HG02588 (cell line): Measurements from ENCODE around the gene CCDC91.
"Not testable (repeated sequence)": the region's sequence is repeated elsewhere in the genome, so short reads cannot be mapped to it uniquely, and the experiment has no call there.

Experiments
- ATAC-seq: cut with Tn5 transposase; IDR thresholded peaks from one replicate; pipeline ENCODE4 v1.9.1; 2021; ENCODE audit warnings: mild to moderate bottlenecking, moderate library complexity; ENCODE audit not compliant: unreplicated experiment

CCDC91 gene

DNA sequence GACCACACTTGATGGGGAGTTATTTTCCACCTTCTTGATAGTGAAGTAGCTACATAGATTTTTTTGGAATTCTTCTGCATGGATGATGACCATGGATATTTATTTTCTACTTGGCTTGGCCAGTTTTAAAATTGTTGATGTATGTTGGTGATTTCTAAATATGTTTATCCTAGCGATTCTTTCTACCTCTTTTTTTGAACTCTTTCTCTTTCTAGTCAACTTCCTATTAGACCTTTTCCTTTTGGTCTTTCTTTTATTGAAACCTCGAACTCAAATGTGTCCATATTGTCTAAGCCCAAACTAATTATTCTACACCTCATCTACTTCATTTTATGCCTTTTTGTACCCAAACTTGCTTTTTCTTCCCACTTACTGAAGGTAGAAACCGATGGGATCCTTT, 37.0 kb downstream of the CCDC91 start:
- ATAC-seq: no peak

DNA sequence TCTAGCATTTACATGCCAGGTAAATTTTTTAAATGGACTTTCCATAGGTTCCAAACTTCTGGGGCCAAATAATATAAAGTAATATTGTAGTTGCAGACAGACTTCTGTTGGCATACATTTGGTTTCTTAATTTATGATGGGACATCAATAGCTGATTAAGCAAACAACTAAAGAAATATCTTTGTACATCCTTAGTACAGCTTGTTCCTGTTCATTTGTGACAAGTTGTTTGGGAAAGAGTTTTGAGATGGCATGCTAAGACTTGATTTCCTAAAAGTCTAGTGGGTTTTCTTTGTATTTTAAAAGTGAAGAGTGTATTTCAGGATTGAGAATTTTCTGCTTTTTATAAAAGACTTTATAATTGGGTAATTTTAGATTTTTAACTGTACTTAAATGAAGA, 41.0 kb downstream of the CCDC91 start:
- ATAC-seq: no peak

- no peak for ATAC-seq
Observed at GRCh38 chr12:28232211-28232928, 42.1 kb downstream of the CCDC91 start.

DNA sequence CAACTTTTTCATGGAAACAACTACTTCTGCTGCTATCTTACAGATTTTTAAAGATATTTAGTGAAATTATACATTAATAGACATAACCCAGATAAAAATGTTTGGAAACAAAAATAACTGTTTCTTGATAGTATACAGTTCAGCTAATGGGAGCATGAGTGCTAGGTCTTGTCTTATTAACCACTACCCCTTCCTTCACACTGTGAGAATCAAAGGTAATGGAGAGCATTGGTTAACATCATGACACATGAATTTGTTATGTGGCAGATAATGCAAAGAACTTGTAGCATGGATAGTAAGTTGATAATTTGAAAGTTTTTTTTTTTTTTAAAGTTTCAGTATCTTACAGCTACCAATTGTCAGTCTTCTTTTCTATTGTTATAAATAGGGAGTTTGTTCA, 44.2 kb downstream of the CCDC91 start:
- no peak for ATAC-seq

GRCh38 chr12:28235015-28235414, 44.8 kb downstream of the CCDC91 start:
- no peak for ATAC-seq

DNA sequence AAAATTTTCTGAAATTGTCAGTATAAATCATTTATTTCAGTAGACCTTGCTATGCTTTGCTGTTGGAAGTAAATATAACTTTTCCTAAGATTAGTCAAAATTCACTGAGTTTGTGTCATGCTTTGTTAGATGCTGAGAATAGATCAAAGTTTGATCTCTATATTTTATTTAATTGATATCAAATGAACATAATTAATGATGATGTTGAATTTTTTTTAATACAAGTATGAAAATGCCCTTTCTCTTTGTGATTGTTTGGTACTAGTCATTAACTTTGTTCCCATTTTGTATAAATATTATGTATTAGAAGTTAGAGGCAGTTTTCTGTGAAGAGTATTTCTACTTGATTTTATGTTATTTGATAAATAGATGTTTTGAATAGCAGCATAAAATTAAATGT, 45.7 kb downstream of the CCDC91 start:
- ATAC-seq: no peak

GRCh38 chr12:28237423-28237822, 47.2 kb downstream of the CCDC91 start:
- ATAC-seq: no peak

- ATAC-seq: no peak
Observed at GRCh38 chr12:28239918-28240317, 49.7 kb downstream of the CCDC91 start.

GRCh38 chr12:28240853-28241252, 50.6 kb downstream of the CCDC91 start:
- ATAC-seq: no peak

- ATAC-seq: no peak
Observed at GRCh38 chr12:28242129-28242495, 51.9 kb downstream of the CCDC91 start.

- no peak for ATAC-seq
Observed at GRCh38 chr12:28242496-28243309, 52.4 kb downstream of the CCDC91 start.

GRCh38 chr12:28243310-28243633, 53.0 kb downstream of the CCDC91 start:
- ATAC-seq: no peak

DNA sequence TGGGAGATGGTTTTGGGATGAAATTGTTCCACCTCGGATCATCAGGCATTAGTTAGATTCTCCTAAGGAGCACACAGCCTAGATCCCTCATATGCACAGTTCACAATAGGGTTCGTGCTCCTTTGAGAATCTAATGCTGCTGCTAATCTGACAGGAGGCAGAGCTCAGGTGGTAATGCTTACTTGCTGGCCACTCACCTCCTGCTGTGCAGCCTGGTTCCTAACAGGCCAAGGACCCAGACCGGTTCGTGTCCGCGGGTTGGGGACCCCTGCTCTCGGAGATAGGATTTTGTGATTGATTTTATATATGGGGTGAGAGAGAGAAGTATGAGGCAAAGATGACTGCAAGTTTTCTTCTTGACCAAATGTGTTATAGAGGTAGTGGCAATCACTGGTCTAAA, 57.5 kb downstream of the CCDC91 start:
- ATAC-seq: no peak

DNA sequence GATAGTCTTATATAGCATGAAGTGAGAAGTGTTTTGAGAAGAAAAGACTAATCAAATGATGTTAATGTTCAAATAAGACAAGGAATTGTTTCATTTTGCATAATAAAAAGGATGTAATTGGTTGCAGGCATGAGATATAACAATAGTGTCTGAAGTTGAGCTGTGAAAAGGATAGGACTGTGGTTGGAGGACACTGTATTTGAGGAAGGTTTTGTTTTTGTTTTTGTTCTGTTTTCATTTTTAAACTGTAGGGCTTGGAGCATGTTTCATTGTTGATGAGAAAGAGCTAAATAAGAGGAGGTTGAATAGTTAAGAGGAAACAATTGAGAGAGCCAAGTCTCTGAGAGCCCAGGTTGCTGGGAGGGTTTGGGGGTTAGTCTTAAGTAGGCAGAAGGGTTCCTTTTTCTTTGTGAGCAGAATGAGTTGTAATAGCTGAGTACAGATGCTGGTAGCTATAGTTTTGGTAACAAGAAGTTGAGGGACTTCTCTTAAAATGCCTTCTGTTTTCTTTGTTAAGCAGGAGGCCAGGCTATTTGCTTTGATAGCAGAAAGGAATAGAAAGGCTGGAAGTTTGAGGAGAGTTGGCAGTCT, 58.4 kb downstream of the CCDC91 start:
- ATAC-seq: no peak

GRCh38 chr12:28253161-28253641, 62.9 kb downstream of the CCDC91 start:
- ATAC-seq: peak; percentile 91

DNA sequence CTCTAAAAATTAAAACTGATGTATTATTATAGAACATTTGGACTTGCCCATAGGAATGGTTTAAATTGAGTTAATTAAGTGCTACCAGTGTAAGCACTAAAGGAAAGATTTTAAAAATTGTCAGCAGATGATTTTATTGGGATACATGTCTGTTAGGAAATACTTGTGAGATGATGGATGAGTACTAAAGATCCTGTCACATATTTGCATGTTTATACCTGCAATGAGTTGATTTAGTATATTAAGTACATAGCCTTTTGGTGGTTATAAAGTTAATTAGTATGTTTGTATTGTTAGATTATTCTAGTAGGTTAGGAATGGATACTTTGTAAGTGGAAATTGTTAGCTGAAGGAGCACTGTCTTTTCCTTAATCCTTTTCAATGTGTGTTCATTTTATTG, 67.2 kb downstream of the CCDC91 start:
- no peak for ATAC-seq

DNA sequence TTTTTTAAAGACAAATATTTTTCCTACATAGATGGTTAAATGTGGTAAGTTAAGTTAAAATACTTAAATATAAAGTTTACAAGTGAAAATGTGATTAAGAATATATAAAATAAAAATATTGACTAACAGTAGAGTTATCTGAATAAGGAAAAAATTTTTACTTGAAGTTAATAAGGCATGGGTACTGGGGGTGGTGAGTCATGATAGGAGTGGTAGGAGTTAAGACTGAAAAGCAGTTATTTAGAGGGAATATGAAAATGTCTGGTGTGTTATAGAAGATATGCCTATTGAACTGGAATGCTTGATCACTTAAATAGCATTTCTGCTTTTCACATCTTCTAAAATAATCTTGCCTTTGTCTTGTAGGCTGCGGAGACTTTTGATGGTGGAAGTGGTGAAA, 68.7 kb downstream of the CCDC91 start:
- ATAC-seq: no peak

DNA sequence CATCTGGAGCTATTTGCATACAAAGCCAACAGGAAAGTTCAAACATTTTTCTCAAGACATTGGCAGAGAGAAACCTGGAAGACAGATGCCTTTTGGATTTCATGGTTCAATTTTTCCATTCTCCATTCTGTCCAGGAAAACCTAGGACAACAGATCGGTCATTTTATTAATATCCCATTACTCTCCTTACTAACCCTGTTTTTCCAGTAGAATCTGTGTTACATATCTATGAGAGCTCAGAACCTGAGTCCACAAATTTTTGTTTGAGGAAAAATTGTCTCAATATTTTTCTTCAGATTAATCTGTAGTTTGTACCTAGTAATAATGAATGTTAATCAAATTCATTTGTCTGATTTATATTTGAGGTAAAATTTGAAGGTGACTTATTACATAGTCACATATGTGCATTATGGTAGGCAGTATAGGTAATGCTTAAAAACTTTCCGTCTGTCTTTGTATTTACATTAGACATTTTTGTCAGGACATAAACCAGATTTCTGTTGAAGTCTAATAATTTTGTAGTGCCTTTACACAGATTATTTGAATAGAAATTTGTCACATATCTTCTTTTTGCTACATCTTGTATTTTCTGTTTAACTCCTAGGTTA, 75.3 kb downstream of the CCDC91 start:
- ATAC-seq: no peak

DNA sequence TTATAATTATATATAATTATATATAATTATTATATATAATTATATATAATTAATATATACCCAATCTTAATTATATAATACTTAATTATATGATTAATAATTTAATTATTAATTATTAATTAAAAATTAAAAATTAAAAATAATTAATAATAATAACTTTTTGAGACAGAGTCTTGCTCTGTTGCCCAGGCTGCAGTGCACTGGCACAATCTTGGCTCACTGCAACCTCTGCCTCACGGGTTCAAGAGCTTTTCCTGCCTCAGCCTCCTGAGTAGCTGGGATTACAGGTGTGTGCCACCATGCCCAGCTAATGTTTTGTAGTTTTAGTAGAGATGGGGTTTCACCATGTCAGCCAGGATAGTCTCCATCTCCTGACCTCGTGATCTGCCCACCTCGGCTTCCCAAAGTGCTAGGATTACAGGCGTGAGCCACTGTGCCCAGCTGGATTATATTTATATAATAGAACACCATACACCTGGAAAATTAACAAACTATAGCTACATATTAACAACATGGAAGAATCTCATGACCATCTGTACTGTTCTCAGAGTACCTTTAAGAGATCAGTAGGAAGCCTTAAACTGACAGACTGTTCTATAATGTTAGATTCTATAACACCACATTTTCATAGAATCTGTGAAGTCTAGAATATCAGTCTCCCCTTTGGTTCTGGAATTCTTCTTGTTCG, 77.8 kb downstream of the CCDC91 start:
- not testable (repeated sequence) for ATAC-seq

DNA sequence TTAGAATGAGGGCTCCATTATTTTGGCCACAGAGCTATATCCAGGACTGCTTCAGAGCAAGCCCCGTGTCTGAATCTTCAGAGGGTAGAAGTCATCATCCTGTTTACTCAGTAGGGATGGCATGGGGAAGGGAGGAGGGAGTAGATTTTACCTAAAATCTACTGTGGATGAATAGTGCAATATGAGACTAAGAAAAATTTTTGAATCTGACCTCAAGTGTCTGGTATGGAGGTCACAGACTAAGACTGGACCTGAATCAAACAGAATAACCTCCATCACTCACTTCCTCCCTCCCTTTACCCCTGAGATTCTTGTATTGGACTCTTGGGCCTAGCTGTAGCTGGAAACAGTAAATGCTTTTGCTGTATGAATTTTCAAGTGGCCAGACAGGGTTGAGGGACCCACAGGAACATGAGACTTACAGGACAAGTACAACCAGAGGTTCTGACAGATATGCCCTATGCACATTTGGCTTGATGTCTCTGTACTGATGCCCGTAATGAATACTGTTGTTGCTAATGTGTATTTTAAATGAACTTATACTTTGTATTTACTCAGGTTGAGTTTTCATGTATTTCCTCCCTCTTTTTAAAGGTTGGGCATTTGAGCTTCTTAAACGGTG, 78.5 kb downstream of the CCDC91 start:
- ATAC-seq: no peak

- no peak for ATAC-seq
Observed at GRCh38 chr12:28269851-28270250, 79.6 kb downstream of the CCDC91 start.
